ENCODE results near the gene HSD17B12. TPM values are rescaled to one million over a fixed set of nuclear protein-coding genes. Genes with fewer than 3 reads are reported as not detected.
A peak's percentile ranks its signal among the peaks of the same experiment; 100 is the strongest.

HSD17B12 gene
- total and polyA plus RNA-seq, 2 of the 13 experiments (the other 11 are each of a cell fraction or from before 2014, with no cell fraction given), result 50.3 to 117 TPM

DNA sequence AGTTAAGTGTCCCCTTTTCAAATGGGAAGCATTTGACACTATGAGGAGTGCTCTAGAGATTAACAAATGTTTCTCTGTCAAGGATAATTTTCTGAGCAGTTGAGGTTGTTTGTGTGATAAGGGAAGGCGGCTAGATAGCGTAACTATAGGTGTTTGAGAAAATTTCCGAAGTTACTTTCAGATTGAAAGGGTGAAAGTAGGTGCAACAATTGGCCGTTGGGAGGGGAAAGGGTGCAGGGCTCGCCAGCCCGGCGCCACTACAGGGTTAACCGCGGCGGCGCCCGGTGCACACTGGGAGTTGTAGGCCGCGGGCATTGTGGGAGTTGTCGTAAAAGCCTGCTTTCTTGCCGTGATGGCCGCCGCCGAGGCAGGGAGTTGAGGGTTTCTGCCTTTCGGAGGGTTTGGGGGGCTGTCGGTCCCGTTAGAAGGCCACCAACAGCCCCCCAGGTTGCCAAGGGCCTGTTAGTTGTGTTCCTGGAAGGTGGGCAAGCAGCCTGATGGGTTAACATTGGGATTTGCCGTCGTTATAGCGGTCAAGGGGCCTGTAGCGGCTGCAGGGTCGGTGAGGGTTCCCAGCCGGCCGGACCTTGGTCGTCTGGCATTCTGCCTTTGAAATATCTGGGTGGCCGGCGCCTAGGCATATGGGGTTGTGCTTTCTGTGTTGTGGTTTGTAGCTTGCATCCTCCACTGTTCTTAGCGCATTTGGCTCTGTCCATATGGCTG is 36.5 kb upstream of the HSD17B12 start (continued):
- TF ChIP-seq SOX6 (IDR thresholded peaks at IDR 0.05), result no peak
- TF ChIP-seq SOX6 (CRISPR knock-in tag; IDR thresholded peaks at IDR 0.05), result peak; percentile 49; the same call in 1 of the 2 replicates
- TF ChIP-seq MAFK (conservative IDR thresholded peaks at IDR 0.05 in 1 of 2, IDR thresholded peaks at IDR 0.05 in 1 of 2; ENCODE audit: low read length in 2 of 2), result no peak
- TF ChIP-seq, protein P1, sequence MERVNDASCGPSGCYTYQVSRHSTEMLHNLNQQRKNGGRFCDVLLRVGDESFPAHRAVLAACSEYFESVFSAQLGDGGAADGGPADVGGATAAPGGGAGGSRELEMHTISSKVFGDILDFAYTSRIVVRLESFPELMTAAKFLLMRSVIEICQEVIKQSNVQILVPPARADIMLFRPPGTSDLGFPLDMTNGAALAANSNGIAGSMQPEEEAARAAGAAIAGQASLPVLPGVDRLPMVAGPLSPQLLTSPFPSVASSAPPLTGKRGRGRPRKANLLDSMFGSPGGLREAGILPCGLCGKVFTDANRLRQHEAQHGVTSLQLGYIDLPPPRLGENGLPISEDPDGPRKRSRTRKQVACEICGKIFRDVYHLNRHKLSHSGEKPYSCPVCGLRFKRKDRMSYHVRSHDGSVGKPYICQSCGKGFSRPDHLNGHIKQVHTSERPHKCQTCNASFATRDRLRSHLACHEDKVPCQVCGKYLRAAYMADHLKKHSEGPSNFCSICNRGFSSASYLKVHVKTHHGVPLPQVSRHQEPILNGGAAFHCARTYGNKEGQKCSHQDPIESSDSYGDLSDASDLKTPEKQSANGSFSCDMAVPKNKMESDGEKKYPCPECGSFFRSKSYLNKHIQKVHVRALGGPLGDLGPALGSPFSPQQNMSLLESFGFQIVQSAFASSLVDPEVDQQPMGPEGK (CRISPR knock-in tag; IDR thresholded peaks at IDR 0.05), result peak; percentile 30
- TF ChIP-seq, protein P2, sequence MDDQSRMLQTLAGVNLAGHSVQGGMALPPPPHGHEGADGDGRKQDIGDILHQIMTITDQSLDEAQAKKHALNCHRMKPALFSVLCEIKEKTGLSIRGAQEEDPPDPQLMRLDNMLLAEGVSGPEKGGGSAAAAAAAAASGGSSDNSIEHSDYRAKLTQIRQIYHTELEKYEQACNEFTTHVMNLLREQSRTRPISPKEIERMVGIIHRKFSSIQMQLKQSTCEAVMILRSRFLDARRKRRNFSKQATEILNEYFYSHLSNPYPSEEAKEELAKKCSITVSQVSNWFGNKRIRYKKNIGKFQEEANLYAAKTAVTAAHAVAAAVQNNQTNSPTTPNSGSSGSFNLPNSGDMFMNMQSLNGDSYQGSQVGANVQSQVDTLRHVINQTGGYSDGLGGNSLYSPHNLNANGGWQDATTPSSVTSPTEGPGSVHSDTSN (CRISPR knock-in tag; IDR thresholded peaks at IDR 0.05; ENCODE audit: borderline replicate concordance), result no peak
- TF ChIP-seq, protein P3, sequence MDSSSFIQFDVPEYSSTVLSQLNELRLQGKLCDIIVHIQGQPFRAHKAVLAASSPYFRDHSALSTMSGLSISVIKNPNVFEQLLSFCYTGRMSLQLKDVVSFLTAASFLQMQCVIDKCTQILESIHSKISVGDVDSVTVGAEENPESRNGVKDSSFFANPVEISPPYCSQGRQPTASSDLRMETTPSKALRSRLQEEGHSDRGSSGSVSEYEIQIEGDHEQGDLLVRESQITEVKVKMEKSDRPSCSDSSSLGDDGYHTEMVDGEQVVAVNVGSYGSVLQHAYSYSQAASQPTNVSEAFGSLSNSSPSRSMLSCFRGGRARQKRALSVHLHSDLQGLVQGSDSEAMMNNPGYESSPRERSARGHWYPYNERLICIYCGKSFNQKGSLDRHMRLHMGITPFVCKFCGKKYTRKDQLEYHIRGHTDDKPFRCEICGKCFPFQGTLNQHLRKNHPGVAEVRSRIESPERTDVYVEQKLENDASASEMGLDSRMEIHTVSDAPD (CRISPR knock-in tag; IDR thresholded peaks at IDR 0.05), result no peak
- peak; percentile 67; the same call in 1 of the 2 replicates for TF ChIP-seq FOXK1 (CRISPR knock-in tag; IDR thresholded peaks at IDR 0.05; ENCODE audit: borderline replicate concordance, low read depth)
- TF ChIP-seq ZNF101 (CRISPR knock-in tag; IDR thresholded peaks at IDR 0.05; ENCODE audit: borderline replicate concordance, low read depth), result no peak
- no peak for TF ChIP-seq DR1 (CRISPR knock-in tag; IDR thresholded peaks at IDR 0.05)
- no peak for TF ChIP-seq NFATC3 (CRISPR knock-in tag; IDR thresholded peaks at IDR 0.05)
- TF ChIP-seq, protein P4, sequence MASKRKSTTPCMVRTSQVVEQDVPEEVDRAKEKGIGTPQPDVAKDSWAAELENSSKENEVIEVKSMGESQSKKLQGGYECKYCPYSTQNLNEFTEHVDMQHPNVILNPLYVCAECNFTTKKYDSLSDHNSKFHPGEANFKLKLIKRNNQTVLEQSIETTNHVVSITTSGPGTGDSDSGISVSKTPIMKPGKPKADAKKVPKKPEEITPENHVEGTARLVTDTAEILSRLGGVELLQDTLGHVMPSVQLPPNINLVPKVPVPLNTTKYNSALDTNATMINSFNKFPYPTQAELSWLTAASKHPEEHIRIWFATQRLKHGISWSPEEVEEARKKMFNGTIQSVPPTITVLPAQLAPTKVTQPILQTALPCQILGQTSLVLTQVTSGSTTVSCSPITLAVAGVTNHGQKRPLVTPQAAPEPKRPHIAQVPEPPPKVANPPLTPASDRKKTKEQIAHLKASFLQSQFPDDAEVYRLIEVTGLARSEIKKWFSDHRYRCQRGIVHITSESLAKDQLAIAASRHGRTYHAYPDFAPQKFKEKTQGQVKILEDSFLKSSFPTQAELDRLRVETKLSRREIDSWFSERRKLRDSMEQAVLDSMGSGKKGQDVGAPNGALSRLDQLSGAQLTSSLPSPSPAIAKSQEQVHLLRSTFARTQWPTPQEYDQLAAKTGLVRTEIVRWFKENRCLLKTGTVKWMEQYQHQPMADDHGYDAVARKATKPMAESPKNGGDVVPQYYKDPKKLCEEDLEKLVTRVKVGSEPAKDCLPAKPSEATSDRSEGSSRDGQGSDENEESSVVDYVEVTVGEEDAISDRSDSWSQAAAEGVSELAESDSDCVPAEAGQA (IDR thresholded peaks at IDR 0.05; ENCODE audit: low read depth), result peak; percentile 60; the same call in 1 of the 2 replicates
- TF ChIP-seq, protein P4 (CRISPR knock-in tag; IDR thresholded peaks at IDR 0.05; ENCODE audit: borderline replicate concordance), result no peak
- TF ChIP-seq, protein P5, sequence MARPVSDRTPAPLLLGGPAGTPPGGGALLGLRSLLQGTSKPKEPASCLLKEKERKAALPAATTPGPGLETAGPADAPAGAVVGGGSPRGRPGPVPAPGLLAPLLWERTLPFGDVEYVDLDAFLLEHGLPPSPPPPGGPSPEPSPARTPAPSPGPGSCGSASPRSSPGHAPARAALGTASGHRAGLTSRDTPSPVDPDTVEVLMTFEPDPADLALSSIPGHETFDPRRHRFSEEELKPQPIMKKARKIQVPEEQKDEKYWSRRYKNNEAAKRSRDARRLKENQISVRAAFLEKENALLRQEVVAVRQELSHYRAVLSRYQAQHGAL (CRISPR knock-in tag; IDR thresholded peaks at IDR 0.05; ENCODE audit: not compliant biosample characterization), result no peak
- no peak for TF ChIP-seq ZNF672 (CRISPR knock-in tag; IDR thresholded peaks at IDR 0.05)
- peak; percentile 75; the same call in 1 of the 2 replicates for TF ChIP-seq CBFB (CRISPR knock-in tag; IDR thresholded peaks at IDR 0.05)
- no peak; the same call in 1 of the 2 replicates for TF ChIP-seq ZNF12 (CRISPR knock-in tag; IDR thresholded peaks at IDR 0.05)
- TF ChIP-seq TEAD3 (CRISPR knock-in tag; optimal IDR thresholded peaks at IDR 0.05; ENCODE audit: borderline replicate concordance), result peak; percentile 71
- TF ChIP-seq ZNF781 (CRISPR knock-in tag; IDR thresholded peaks at IDR 0.05; ENCODE audit: borderline replicate concordance, not compliant biosample characterization), result peak; percentile 92
